Keratinocyte (primary cell): ENCODE results near the gene IZUMO1R.
"Not testable (repeated sequence)": the region's sequence is repeated elsewhere in the genome, so short reads cannot be mapped to it uniquely, and the experiment has no call there.

ENCODE experiments used
- CTCF ChIP-seq, 3 experiments: IDR thresholded peaks in 1 of 3; conservative IDR thresholded peaks in 1 of 3; optimal IDR thresholded peaks in 1 of 3; 2 replicates in 2 of 3; 3 replicates in 1 of 3; pipeline versions ENCODE3 to v1.5.1; 2011; ENCODE audit warnings: low read length in 3 of 3, mild to moderate bottlenecking in 3 of 3, moderate library complexity in 2 of 3, control low read depth in 1 of 3, inconsistent platforms in 1 of 3; ENCODE audit not compliant: insufficient read depth in 2 of 3; ENCODE audit errors: extremely low read depth in 1 of 3
- EZH2 ChIP-seq: IDR thresholded peaks from one replicate; pipeline ENCODE4 v1.6.1; 2012; ENCODE audit warnings: inconsistent platforms, mild to moderate bottlenecking, low read length, moderate library complexity

- TF ChIP-seq CTCF (optimal IDR thresholded peaks at IDR 0.05 in 1 of 3, IDR thresholded peaks at IDR 0.05 in 1 of 3, conservative IDR thresholded peaks at IDR 0.05 in 1 of 3; ENCODE audit: extremely low read depth in 1 of 3, insufficient read depth in 2 of 3, low read length in 3 of 3); EZH2: not testable (repeated sequence)
Observed at GRCh38 chr11:94278207-94278606, 26.2 kb upstream of the IZUMO1R start.
